ENCODE results near the gene TRIM24.

TRIM24 gene

GRCh38 chr7:138627361-138627760 lies 167.3 kb downstream of the TRIM24 start:
- no peak overlapping the region for H3K4me3 ChIP-seq (ENCODE audit: low read depth, low read length)
- POLR2A ChIA-PET = no interaction called here
- CTCF ChIA-PET = no interaction called here
- TF ChIP-seq, protein P1, sequence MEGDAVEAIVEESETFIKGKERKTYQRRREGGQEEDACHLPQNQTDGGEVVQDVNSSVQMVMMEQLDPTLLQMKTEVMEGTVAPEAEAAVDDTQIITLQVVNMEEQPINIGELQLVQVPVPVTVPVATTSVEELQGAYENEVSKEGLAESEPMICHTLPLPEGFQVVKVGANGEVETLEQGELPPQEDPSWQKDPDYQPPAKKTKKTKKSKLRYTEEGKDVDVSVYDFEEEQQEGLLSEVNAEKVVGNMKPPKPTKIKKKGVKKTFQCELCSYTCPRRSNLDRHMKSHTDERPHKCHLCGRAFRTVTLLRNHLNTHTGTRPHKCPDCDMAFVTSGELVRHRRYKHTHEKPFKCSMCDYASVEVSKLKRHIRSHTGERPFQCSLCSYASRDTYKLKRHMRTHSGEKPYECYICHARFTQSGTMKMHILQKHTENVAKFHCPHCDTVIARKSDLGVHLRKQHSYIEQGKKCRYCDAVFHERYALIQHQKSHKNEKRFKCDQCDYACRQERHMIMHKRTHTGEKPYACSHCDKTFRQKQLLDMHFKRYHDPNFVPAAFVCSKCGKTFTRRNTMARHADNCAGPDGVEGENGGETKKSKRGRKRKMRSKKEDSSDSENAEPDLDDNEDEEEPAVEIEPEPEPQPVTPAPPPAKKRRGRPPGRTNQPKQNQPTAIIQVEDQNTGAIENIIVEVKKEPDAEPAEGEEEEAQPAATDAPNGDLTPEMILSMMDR (IDR thresholded peaks at IDR 0.05; ENCODE audit: insufficient read depth, low read length, missing control alignments) = no peak
- DNase-seq (ENCODE audit: low read depth, low spot score) = no peak

- CTCF ChIA-PET = no interaction called here
- POLR2A ChIA-PET = no interaction called here
- DNase-seq (ENCODE audit: low read depth, low spot score) = no peak
- TF ChIP-seq, protein P1 (IDR thresholded peaks at IDR 0.05; ENCODE audit: insufficient read depth, low read length, missing control alignments) = no peak
- H3K4me3 ChIP-seq (ENCODE audit: low read depth, low read length) = no peak overlapping the region
Measured at GRCh38 chr7:138630059-138630610, 170.1 kb downstream of the TRIM24 start.

DNA sequence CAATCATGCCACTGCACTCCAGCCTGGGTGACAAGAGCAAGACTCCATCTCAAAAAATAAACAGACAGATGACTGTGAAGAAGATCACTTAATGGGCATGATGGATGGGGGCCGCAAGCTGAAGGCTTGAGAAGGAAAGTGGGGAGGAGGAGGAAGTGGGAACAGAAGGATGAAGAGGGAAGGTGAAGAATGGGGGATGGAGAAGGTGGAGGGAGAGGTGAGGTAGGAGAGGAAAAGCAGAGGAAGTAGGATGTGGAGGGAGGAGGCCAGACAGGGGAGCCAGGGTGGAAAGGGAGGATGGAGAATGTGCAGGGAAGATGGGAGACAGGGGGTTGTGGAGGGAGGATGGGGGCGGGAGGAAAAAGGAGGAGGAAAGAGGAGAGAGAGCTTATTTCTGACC lies 172.3 kb downstream of the TRIM24 start:
- ChIA-PET POLR2A (no interaction called here), CTCF (no interaction called here)
- no peak for DNase-seq (ENCODE audit: low read depth, low spot score)
- no peak overlapping the region for H3K4me3 ChIP-seq (ENCODE audit: low read depth, low read length)
- TF ChIP-seq, protein P1 (IDR thresholded peaks at IDR 0.05; ENCODE audit: insufficient read depth, low read length, missing control alignments) = no peak

DNA sequence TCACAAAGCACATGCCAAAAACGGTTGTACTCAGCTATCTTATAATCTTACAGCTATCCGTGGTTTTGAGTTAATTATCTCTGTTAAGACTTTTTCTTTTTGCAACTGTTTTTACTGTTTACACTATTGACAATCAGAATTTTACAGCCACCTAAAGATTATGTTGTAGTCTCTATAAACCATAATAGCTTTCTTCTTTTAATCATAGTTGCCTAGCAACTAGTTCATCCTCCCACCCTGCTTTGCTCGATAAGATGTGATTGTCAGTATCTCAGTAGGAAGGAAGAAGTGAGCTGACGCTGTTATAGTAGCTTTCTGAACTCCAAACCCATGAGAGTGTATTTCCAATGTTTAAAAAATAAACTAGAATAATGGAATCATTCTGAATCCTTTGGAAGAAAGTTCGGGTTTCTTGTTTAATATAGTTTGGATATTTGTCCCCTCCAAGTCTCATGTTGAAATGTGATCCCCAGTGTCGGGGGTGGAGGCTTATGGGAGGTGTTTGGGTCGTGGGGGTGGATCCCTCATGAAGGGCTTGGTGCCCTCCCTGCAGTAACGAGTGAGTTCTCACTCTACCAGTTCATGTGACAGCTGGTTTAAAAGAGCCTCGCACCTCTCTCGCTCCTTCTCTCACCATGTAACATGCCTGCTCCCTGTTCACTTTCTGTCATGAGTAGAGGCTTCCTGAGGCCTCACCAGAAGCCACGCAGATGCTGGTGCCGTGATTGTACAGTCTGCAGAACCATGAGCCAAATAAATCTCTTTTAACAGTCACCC lies 173.0 kb downstream of the TRIM24 start:
- no peak for DNase-seq (ENCODE audit: low read depth, low spot score)
- ChIA-PET CTCF (no interaction called here), POLR2A (no interaction called here)
- TF ChIP-seq, protein P1 (IDR thresholded peaks at IDR 0.05; ENCODE audit: insufficient read depth, low read length, missing control alignments) = no peak
- H3K4me3 ChIP-seq (ENCODE audit: low read depth, low read length) = no peak overlapping the region
